HL-60 (cell line): Measurements from ENCODE around the gene GJD4.

Experiments used
- DNase-seq, 2 experiments: peaks; one replicate each; pipeline ENCODE4 v3.0.0-alpha.2; 2010 to 2020; ENCODE audit warnings: low read depth in 1 of 2, low spot score in 1 of 2
- H3K27ac ChIP-seq: fragments of 250-450 bp; sonication (Bioruptor Pico); replicated peaks from 2 replicates; pipeline ENCODE4 v1.5.1; 2020; ENCODE audit warnings: mild to moderate bottlenecking, moderate library complexity
- H3K27me3 ChIP-seq: fragments of 250-450 bp; sonication (Bioruptor Pico); 2 replicates; pipeline ENCODE4 v1.5.1; 2021; ENCODE audit warnings: mild to moderate bottlenecking, moderate library complexity; ENCODE audit not compliant: insufficient read depth, poor library complexity, severe bottlenecking
- H3K4me3 ChIP-seq: replicated peaks from 2 replicates; pipeline ENCODE4 v1.5.1; 2011; ENCODE audit warnings: mild to moderate bottlenecking, control low read depth, low read length; ENCODE audit not compliant: insufficient read depth
- GABPA ChIP-seq: IDR thresholded peaks from 2 replicates; pipeline ENCODE4 v1.6.1; 2012; ENCODE audit warnings: low read depth
- POLR2AphosphoS5 ChIP-seq: IDR thresholded peaks from 2 replicates; pipeline ENCODE4 v1.6.1; 2012; ENCODE audit warnings: low read depth
- SPI1 ChIP-seq: IDR thresholded peaks from 2 replicates; pipeline ENCODE4 v1.6.1; 2012; ENCODE audit warnings: low read depth, mild to moderate bottlenecking, borderline replicate concordance
- TF ChIP-seq, protein P1 (sequence below): IDR thresholded peaks from one replicate; pipeline ENCODE4 v1.5.1; 2011; ENCODE audit warnings: low read length, control low read depth, inconsistent platforms; ENCODE audit not compliant: insufficient read depth
- TF ChIP-seq, protein P2 (sequence below): IDR thresholded peaks from 2 replicates; pipeline ENCODE4 v1.6.1; 2012; ENCODE audit warnings: low read depth; ENCODE audit not compliant: insufficient replicate concordance

The GJD4 gene

DNA sequence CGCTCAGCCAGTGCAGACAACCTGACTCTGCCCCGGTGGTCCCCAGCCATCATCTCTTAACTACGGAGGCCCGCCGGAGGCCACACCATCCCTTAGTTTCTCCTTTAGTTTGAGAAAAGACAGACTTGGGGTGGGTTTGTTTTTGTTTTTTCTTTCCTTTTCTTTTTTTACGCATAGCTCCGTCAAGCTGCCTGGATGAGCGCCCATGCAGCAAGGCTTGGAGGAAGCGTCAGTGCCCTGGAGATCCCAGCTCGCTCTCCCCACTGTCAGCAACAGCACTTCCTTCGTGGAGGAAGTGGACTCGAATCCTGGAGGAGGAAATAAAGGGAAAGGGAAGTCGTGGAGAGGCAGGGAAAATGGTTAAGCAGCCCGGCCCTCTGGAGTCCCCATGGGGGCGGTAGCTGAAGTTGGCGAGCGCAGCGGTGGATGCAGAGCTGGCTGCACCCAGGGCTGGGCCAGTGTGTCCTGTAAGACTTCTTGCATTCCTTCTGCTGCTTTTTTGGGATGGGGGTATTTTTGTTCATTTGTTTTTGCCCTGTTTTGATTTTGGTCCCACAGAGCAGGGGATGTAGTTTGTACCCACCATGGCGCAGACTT lies 35.9 kb upstream of the GJD4 start:
- Histone ChIP-seq H3K27me3 (no peaks in the 10 kb centered on the region), H3K27ac (no peak overlapping the region), H3K4me3 (no peak overlapping the region)
- no peak for DNase-seq
- TF ChIP-seq POLR2AphosphoS5 (no peak), SPI1 (no peak)
- TF ChIP-seq, protein P1, sequence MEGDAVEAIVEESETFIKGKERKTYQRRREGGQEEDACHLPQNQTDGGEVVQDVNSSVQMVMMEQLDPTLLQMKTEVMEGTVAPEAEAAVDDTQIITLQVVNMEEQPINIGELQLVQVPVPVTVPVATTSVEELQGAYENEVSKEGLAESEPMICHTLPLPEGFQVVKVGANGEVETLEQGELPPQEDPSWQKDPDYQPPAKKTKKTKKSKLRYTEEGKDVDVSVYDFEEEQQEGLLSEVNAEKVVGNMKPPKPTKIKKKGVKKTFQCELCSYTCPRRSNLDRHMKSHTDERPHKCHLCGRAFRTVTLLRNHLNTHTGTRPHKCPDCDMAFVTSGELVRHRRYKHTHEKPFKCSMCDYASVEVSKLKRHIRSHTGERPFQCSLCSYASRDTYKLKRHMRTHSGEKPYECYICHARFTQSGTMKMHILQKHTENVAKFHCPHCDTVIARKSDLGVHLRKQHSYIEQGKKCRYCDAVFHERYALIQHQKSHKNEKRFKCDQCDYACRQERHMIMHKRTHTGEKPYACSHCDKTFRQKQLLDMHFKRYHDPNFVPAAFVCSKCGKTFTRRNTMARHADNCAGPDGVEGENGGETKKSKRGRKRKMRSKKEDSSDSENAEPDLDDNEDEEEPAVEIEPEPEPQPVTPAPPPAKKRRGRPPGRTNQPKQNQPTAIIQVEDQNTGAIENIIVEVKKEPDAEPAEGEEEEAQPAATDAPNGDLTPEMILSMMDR, result no peak

DNA sequence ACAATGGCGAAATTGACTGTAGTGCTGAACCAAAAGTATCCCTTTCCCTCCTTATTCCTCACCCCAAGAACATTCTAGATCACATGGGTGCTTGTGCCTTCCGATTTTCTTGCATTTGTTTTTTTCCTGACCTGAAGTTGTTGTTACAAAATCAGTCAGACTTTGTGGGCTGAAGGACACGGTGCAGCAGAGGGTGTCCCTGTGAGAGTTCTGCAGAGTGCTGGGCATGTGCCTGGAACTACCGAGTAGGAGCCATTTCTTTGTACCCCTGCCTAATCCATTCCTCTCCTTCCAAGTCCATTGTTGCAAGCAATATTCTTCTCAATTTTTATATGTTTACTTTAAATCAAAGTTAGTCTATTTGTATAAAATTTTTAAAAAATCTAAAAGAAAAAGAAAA lies 35.3 kb upstream of the GJD4 start:
- no peaks in the 10 kb centered on the region for H3K27me3 ChIP-seq
- H3K4me3 ChIP-seq, result no peak overlapping the region
- H3K27ac ChIP-seq, result no peak overlapping the region
- DNase-seq, result no peak
- no peak for TF ChIP-seq POLR2AphosphoS5
- TF ChIP-seq, protein P1, result no peak
- TF ChIP-seq SPI1, result no peak
- TF ChIP-seq GABPA, result no peak
- TF ChIP-seq, protein P2, sequence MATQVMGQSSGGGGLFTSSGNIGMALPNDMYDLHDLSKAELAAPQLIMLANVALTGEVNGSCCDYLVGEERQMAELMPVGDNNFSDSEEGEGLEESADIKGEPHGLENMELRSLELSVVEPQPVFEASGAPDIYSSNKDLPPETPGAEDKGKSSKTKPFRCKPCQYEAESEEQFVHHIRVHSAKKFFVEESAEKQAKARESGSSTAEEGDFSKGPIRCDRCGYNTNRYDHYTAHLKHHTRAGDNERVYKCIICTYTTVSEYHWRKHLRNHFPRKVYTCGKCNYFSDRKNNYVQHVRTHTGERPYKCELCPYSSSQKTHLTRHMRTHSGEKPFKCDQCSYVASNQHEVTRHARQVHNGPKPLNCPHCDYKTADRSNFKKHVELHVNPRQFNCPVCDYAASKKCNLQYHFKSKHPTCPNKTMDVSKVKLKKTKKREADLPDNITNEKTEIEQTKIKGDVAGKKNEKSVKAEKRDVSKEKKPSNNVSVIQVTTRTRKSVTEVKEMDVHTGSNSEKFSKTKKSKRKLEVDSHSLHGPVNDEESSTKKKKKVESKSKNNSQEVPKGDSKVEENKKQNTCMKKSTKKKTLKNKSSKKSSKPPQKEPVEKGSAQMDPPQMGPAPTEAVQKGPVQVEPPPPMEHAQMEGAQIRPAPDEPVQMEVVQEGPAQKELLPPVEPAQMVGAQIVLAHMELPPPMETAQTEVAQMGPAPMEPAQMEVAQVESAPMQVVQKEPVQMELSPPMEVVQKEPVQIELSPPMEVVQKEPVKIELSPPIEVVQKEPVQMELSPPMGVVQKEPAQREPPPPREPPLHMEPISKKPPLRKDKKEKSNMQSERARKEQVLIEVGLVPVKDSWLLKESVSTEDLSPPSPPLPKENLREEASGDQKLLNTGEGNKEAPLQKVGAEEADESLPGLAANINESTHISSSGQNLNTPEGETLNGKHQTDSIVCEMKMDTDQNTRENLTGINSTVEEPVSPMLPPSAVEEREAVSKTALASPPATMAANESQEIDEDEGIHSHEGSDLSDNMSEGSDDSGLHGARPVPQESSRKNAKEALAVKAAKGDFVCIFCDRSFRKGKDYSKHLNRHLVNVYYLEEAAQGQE, result no peak

DNA sequence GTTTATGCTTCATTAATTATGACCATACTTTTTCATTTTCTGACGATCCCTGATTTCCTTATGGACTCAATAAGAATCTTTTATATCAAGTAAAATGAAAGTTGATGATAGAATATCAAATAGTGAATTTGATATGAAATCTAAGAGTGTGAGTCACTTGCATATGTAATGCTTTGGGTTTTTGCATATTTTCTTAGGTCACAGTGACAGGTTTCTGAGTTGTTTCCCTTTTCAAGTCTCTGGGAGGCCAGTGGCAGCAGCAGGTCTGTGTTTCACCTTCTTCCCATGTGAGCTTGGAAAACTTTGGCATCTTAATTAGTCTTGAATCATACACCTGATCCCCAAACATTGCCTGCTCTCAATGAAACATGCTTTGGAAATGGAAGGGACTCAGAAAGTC lies 34.7 kb upstream of the GJD4 start:
- TF ChIP-seq GABPA, result no peak
- TF ChIP-seq, protein P2, result no peak
- TF ChIP-seq, protein P1, result no peak
- TF ChIP-seq POLR2AphosphoS5, result no peak
- no peak for TF ChIP-seq SPI1
- Histone ChIP-seq H3K27ac (no peak overlapping the region), H3K4me3 (no peak overlapping the region), H3K27me3 (no peaks in the 10 kb centered on the region)
- no peak for DNase-seq

DNA sequence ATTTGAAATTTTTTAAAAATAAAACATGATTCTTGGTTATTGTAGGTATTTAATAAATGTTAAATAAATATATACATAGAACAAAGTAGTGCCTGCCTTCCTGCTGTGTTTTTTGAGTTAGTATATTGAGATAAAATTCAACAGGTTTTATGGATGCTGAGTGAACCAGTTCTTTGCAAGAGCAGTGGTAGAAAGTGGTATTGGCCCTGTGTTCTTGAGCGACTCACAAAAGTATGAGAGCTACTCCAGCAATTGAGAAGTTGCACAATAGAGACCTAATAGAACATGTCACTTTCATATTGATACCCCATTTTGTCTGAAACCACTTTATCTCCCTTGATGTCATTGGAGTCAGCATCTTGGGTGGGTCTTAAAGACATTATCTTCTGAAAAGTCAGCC lies 32.6 kb upstream of the GJD4 start:
- Histone ChIP-seq H3K27me3 (no peaks in the 10 kb centered on the region), H3K27ac (no peak overlapping the region), H3K4me3 (no peak overlapping the region)
- no peak for TF ChIP-seq GABPA
- TF ChIP-seq, protein P1, result no peak
- TF ChIP-seq POLR2AphosphoS5, result no peak
- TF ChIP-seq, protein P2, result no peak
- TF ChIP-seq SPI1, result no peak
- no peak for DNase-seq
